ENCODE results near the gene AKNA.

- TF ChIP-seq CTCF (IDR thresholded peaks at IDR 0.05; ENCODE audit: poor library complexity, severe bottlenecking) (no peak), POLR2AphosphoS5 (IDR thresholded peaks at IDR 0.05) (no peak), EZH2 (IDR thresholded peaks at IDR 0.05; ENCODE audit: borderline replicate concordance, insufficient read depth, low read length, poor library complexity, severe bottlenecking) (no peak), RAD21 (conservative IDR thresholded peaks at IDR 0.05) (no peak), EP300 (conservative IDR thresholded peaks at IDR 0.05; ENCODE audit: poor library complexity, severe bottlenecking) (no peak), TAF1 (IDR thresholded peaks at IDR 0.05; ENCODE audit: low read depth) (no peak), MXI1 (conservative IDR thresholded peaks at IDR 0.05; ENCODE audit: poor library complexity, severe bottlenecking) (no peak), REST (IDR thresholded peaks at IDR 0.05; ENCODE audit: borderline replicate concordance) (no peak), SMC3 (conservative IDR thresholded peaks at IDR 0.05; ENCODE audit: poor library complexity) (no peak)
Measured at GRCh38 chr9:114288193-114289091, 99.3 kb downstream of the AKNA start.
